SK-N-SH (cell line): ENCODE results near the gene ACSS2. TPM values are rescaled to one million over a fixed set of nuclear protein-coding genes. Genes with fewer than 3 reads are reported as not detected.

ENCODE experiments used
- CTCF ChIA-PET: fragments of 300-600, 350-600 bp; formaldehyde crosslinking; extraction: SDS; loops from one replicate; lab custom pipeline; 2021; lab: Yijun Ruan, JAX
- POLR2A ChIA-PET: fragments of 350-600 bp; sonication (Branson Sonifier 250); formaldehyde crosslinking; extraction: SDS; loops from one replicate; lab custom pipeline; 2020; ENCODE audit warnings: antibody characterized with exemption, inconsistent platforms; lab: Yijun Ruan, JAX
- DNase-seq: peaks from one replicate; pipeline ENCODE4 v3.0.0; 2012
- H2AFZ ChIP-seq: fragments of 200-600 bp; sonication (generic); 2 replicates; pipeline ENCODE4 v1.8.1; 2016; ENCODE audit warnings: antibody characterized with exemption, mild to moderate bottlenecking, low read depth
- H3F3A ChIP-seq: fragments of 200-600 bp; sonication (generic); replicated peaks from 2 replicates; pipeline ENCODE3; 2016; ENCODE audit warnings: antibody characterized with exemption, mild to moderate bottlenecking; ENCODE audit not compliant: insufficient read depth
- H3K27ac ChIP-seq, 2 experiments: fragments of 200-500 bp in 1 of 2; fragments of 200-600 bp in 1 of 2; sonication (Bioruptor generic) in 1 of 2; sonication (generic), shearing (Covaris generic) in 1 of 2; 2 replicates each; pipeline versions ENCODE4 v1.5.1 to v1.6.1; 2014 to 2016; ENCODE audit warnings: low read depth in 2 of 2, inconsistent platforms in 1 of 2, low read length in 1 of 2, mild to moderate bottlenecking in 1 of 2, mixed read lengths in 1 of 2
- H3K27me3 ChIP-seq: fragments of 200-600 bp; sonication (generic), shearing (Covaris generic); 2 replicates; pipeline ENCODE4 v1.6.1; 2016; ENCODE audit warnings: mixed run types; ENCODE audit not compliant: insufficient read depth
- H3K36me3 ChIP-seq, 2 experiments: fragments of 200-500 bp in 1 of 2; fragments of 200-600 bp in 1 of 2; sonication (Bioruptor generic) in 1 of 2; sonication (generic) in 1 of 2; replicated peaks in 1 of 2; 2 replicates each; pipeline versions ENCODE3 to v1.5.1; 2014 to 2016; ENCODE audit warnings: low read length in 1 of 2, mild to moderate bottlenecking in 1 of 2; ENCODE audit not compliant: insufficient read depth in 2 of 2, control insufficient read depth in 1 of 2
- H3K4me1 ChIP-seq, 2 experiments: fragments of 200-500 bp in 1 of 2; fragments of 200-600 bp in 1 of 2; sonication (Bioruptor generic) in 1 of 2; sonication (generic), shearing (Covaris generic) in 1 of 2; 2 replicates each; pipeline versions ENCODE4 v1.5.1 to v1.6.1; 2014 to 2016; ENCODE audit warnings: low read depth in 1 of 2, low read length in 1 of 2, mixed run types in 1 of 2; ENCODE audit not compliant: insufficient read depth in 2 of 2, control insufficient read depth in 1 of 2
- H3K4me2 ChIP-seq: fragments of 200-600 bp; sonication (generic), shearing (Covaris generic); 2 replicates; pipeline ENCODE4 v1.6.1; 2017; ENCODE audit warnings: mixed run types
- H3K4me3 ChIP-seq, 2 experiments: fragments of 200-500 bp in 1 of 2; fragments of 200-600 bp in 1 of 2; sonication (Bioruptor generic) in 1 of 2; sonication (generic), shearing (Covaris generic) in 1 of 2; 2 replicates each; pipeline versions ENCODE4 v1.5.1 to v1.8.1; 2014 to 2016; ENCODE audit warnings: low read depth in 2 of 2, inconsistent platforms in 1 of 2, low read length in 1 of 2, mild to moderate bottlenecking in 1 of 2, mixed read lengths in 1 of 2, moderate library complexity in 1 of 2
- H3K79me2 ChIP-seq: fragments of 200-600 bp; sonication (generic); 2 replicates; pipeline ENCODE4 v1.8.1; 2017; ENCODE audit warnings: mild to moderate bottlenecking; ENCODE audit not compliant: insufficient read depth
- H3K9ac ChIP-seq: fragments of 200-600 bp; sonication (generic); 2 replicates; pipeline ENCODE4 v1.6.1; 2017; ENCODE audit warnings: mixed run types
- H3K9me2 ChIP-seq: fragments of 200-600 bp; sonication (generic); 2 replicates; pipeline ENCODE4 v1.6.1; 2017; ENCODE audit warnings: mixed run types
- H3K9me3 ChIP-seq: fragments of 200-600 bp; sonication (generic); 2 replicates; pipeline ENCODE4 v1.6.1; 2017; ENCODE audit warnings: mixed run types, mild to moderate bottlenecking, moderate library complexity
- H4K20me1 ChIP-seq: fragments of 200-600 bp; sonication (generic); 2 replicates; pipeline ENCODE4 v1.6.1; 2017; ENCODE audit warnings: mild to moderate bottlenecking, mixed run types; ENCODE audit not compliant: insufficient read depth
- EZH2phosphoT487 ChIP-seq: fragments of 200-600 bp; sonication (generic); IDR thresholded peaks from 2 replicates; pipeline ENCODE4 v1.6.1; 2017; ENCODE audit warnings: low read depth, mixed run types, mild to moderate bottlenecking, antibody characterized with exemption, moderate library complexity, borderline replicate concordance
- FOSL2 ChIP-seq: IDR thresholded peaks from 2 replicates; pipeline ENCODE4 v1.4.0; 2012; ENCODE audit warnings: low read depth, mild to moderate bottlenecking, moderate library complexity, borderline replicate concordance
- FOXM1 ChIP-seq: IDR thresholded peaks from 2 replicates; pipeline ENCODE4 v1.4.0; 2012; ENCODE audit warnings: low read depth, mild to moderate bottlenecking
- IRF3 ChIP-seq: fragments of 150-350 bp; IDR thresholded peaks from 2 replicates; pipeline ENCODE4 v1.6.1; 2016; ENCODE audit warnings: mild to moderate bottlenecking, low read depth, low read length
- JUND ChIP-seq: IDR thresholded peaks from 2 replicates; pipeline ENCODE4 v1.4.0; 2012
- MAX ChIP-seq: IDR thresholded peaks from 2 replicates; pipeline ENCODE4 v1.4.0; 2012; ENCODE audit warnings: low read depth
- NFIC ChIP-seq: IDR thresholded peaks from 2 replicates; pipeline ENCODE4 v1.4.0; 2012; ENCODE audit warnings: borderline replicate concordance
- RFX5 ChIP-seq: IDR thresholded peaks from 2 replicates; pipeline ENCODE4 v1.6.1; 2012; ENCODE audit warnings: mild to moderate bottlenecking, improper control_type of control experiment, low read length
- RXRA ChIP-seq: IDR thresholded peaks from 2 replicates; pipeline ENCODE4 v1.4.0; 2012; ENCODE audit warnings: low read depth, mild to moderate bottlenecking, borderline replicate concordance
- SIN3A ChIP-seq: IDR thresholded peaks from 2 replicates; pipeline ENCODE4 v1.6.1; 2012; ENCODE audit warnings: low read depth, mild to moderate bottlenecking, low read length, moderate library complexity, borderline replicate concordance
- SMC3 ChIP-seq: IDR thresholded peaks from 2 replicates; pipeline ENCODE4 v1.6.1; 2012; ENCODE audit warnings: low read depth, low read length, improper control_type of control experiment
- TCF12 ChIP-seq: IDR thresholded peaks from 2 replicates; pipeline ENCODE4 v1.4.0; 2012
- TEAD4 ChIP-seq: IDR thresholded peaks from 2 replicates; pipeline ENCODE4 v1.4.0; 2012; ENCODE audit warnings: mild to moderate bottlenecking, borderline replicate concordance; ENCODE audit not compliant: insufficient read depth
- WGBS: methylation state at CpG from one replicate; pipeline ENCODE4 v1.1.6; 2017; ENCODE audit warnings: low lambda C conversion rate; 5-methylcytosine and 5-hydroxymethylcytosine counted together
- polyA plus RNA-seq, 3 experiments: library from polyadenylated mRNA; depleted of rRNA; stranded (reverse); fragments of >200 nt; gene quantifications; 2 replicates each; pipeline ENCODE4 v1.2.3, GENCODE V29; 2012

ACSS2 gene
- polyA plus RNA-seq, 1 of the 3 experiments (the other 2 are of a cell fraction), result 25.5 TPM

GRCh38 chr20:34956751-34957472 is 80.5 kb downstream of the ACSS2 start:
- DNase-seq, result no peak
- Histone ChIP-seq H3K36me3 (no peaks in the 10 kb centered on the region), H3K4me3 (no peak overlapping the region), H3K4me1 (peaks cover 13 to 15% of the 10 kb centered on the region in 2 experiments; a peak in 3 of 4 replicates), H3F3A (no peaks in the 10 kb centered on the region), H2AFZ (no peak overlapping the region), H3K27me3 (no peaks in the 10 kb centered on the region), H3K79me2 (peaks cover 23% of the 10 kb centered on the region; the same call in 1 of the 2 replicates), H3K9ac (no peak overlapping the region), H3K9me3 (no peaks in the 10 kb centered on the region), H4K20me1 (no peaks in the 10 kb centered on the region), H3K4me2 (no peak overlapping the region), H3K27ac (no peak overlapping the region), H3K9me2 (no peaks in the 10 kb centered on the region)
- ChIA-PET POLR2A (interaction anchor here (2.1 kb wide), 1 partner anchor 84 kb away, joined by 8 read pairs; the partner anchor contains the start of gene GGT7), CTCF (interaction anchor here (1.0 to 4.5 kb wide), 4 partner anchors 15 to 94 kb away, joined by 4 to 61 read pairs (median 4); partner anchors contain the start of gene GGT7)
- 93% methylated on average over 21 of the region's 21 CpGs for WGBS
- TF ChIP-seq RFX5 (no peak), FOSL2 (no peak), RXRA (no peak), SIN3A (no peak), NFIC (no peak), SMC3 (no peak), JUND (no peak)

GRCh38 chr20:34964486-34964885 is 88.1 kb downstream of the ACSS2 start:
- no peaks in the 10 kb centered on the region for H3K9me2 ChIP-seq
- WGBS, result 65% methylated on average over 5 of the region's 5 CpGs
- H3K9ac ChIP-seq, result no peak overlapping the region
- ChIA-PET CTCF (no interaction called here), POLR2A (no interaction called here)
- H3K4me1 ChIP-seq, result peaks cover 0 to 10% of the 10 kb centered on the region in 2 experiments; a peak in 1 of 4 replicates
- no peaks in the 10 kb centered on the region for H3K36me3 ChIP-seq
- no peak overlapping the region for H3K27ac ChIP-seq
- no peak overlapping the region for H3K4me3 ChIP-seq
- DNase-seq, result no peak
- no peaks in the 10 kb centered on the region for H3K9me3 ChIP-seq
- no peaks in the 10 kb centered on the region for H3K79me2 ChIP-seq
- H3K4me2 ChIP-seq, result no peak overlapping the region
- H2AFZ ChIP-seq, result no peak overlapping the region
- H4K20me1 ChIP-seq, result no peaks in the 10 kb centered on the region
- no peaks in the 10 kb centered on the region for H3K27me3 ChIP-seq
- no peaks in the 10 kb centered on the region for H3F3A ChIP-seq
- TF ChIP-seq FOSL2, result no peak
- TF ChIP-seq, all 33 proteins: peak for 0

- H3K4me2 ChIP-seq, result no peak overlapping the region
- no peak for DNase-seq
- POLR2A ChIA-PET, result no interaction called here
- H3F3A ChIP-seq, result no peaks in the 10 kb centered on the region
- CTCF ChIA-PET, result no interaction called here
- no peaks in the 10 kb centered on the region for H3K79me2 ChIP-seq
- no peak overlapping the region for H3K4me3 ChIP-seq
- no peak overlapping the region for H2AFZ ChIP-seq
- TF ChIP-seq FOXM1 (no peak), EZH2phosphoT487 (no peak), TEAD4 (no peak), TCF12 (no peak), MAX (no peak), RXRA (no peak), IRF3 (no peak)
- H3K36me3 ChIP-seq, result no peaks in the 10 kb centered on the region
- H3K27me3 ChIP-seq, result no peaks in the 10 kb centered on the region
- H3K9ac ChIP-seq, result no peak overlapping the region
- no peaks in the 10 kb centered on the region for H4K20me1 ChIP-seq
- H3K9me2 ChIP-seq, result no peaks in the 10 kb centered on the region
- H3K27ac ChIP-seq, result no peak overlapping the region
- no peaks in the 10 kb centered on the region for H3K9me3 ChIP-seq
- 86% methylated on average over 5 of the region's 5 CpGs for WGBS
- H3K4me1 ChIP-seq, result peaks cover 0 to 10% of the 10 kb centered on the region in 2 experiments; a peak in 1 of 4 replicates
Observed at GRCh38 chr20:34965051-34965450, 88.6 kb downstream of the ACSS2 start.
